Nephron (organoid): ENCODE data around the gene GAS7.
A peak's percentile ranks its signal among the peaks of the same experiment; 100 is the strongest.

Experiments used
- H3K27ac Mint-ChIP-seq, 3 experiments: 2 replicates each; pipeline ENCODE4 v1.8.0; 2020; ENCODE audit warnings: mixed read lengths in 3 of 3, mild to moderate bottlenecking in 2 of 3, moderate library complexity in 1 of 3
- H3K27me3 Mint-ChIP-seq: 2 replicates; pipeline ENCODE4 v1.8.0; 2021; ENCODE audit warnings: low read depth, mild to moderate bottlenecking, moderate library complexity, mixed read lengths
- H3K36me3 Mint-ChIP-seq: 2 replicates; pipeline ENCODE4 v1.8.0; 2020; ENCODE audit warnings: low read depth, mixed read lengths
- H3K4me1 Mint-ChIP-seq: 2 replicates; pipeline ENCODE4 v1.8.0; 2020; ENCODE audit warnings: mixed read lengths
- H3K4me3 Mint-ChIP-seq, 3 experiments: 2 replicates each; pipeline ENCODE4 v1.8.0; 2020; ENCODE audit warnings: mild to moderate bottlenecking in 3 of 3, mixed read lengths in 3 of 3, moderate library complexity in 2 of 3
- H3K9me3 Mint-ChIP-seq: 2 replicates; pipeline ENCODE4 v1.8.0; 2020; ENCODE audit warnings: mixed read lengths
- CTCF ChIP-seq, 3 experiments: fragments of 200-600 bp; sonication (generic); IDR thresholded peaks; one replicate each; pipeline ENCODE4 v1.5.0; 2021; ENCODE audit warnings: antibody characterized with exemption in 3 of 3; ENCODE audit not compliant: unreplicated experiment in 3 of 3

Gene GAS7

GRCh38 chr17:10031606-10032005 is 166.8 kb downstream of the GAS7 start:
- TF ChIP-seq CTCF (IDR thresholded peaks at IDR 0.05; ENCODE audit: unreplicated experiment in 3 of 3), result no peak
- Mint-ChIP-seq H3K4me3 (no peak overlapping the region), H3K36me3 (no peaks in the 10 kb centered on the region), H3K4me1 (peaks cover 44% of the 10 kb centered on the region), H3K27me3 (peaks cover 14% of the 10 kb centered on the region), H3K9me3 (no peaks in the 10 kb centered on the region), H3K27ac (peak overlapping the region in 1 of 3 experiments; percentile 21)

GRCh38 chr17:10031127-10031526 is 167.3 kb downstream of the GAS7 start:
- peaks cover 14% of the 10 kb centered on the region for H3K27me3 Mint-ChIP-seq
- H3K4me1 Mint-ChIP-seq, result peaks cover 44% of the 10 kb centered on the region
- H3K27ac Mint-ChIP-seq, result peak overlapping the region in 1 of 3 experiments; percentile 21
- TF ChIP-seq CTCF (IDR thresholded peaks at IDR 0.05; ENCODE audit: unreplicated experiment in 3 of 3), result no peak
- H3K36me3 Mint-ChIP-seq, result no peaks in the 10 kb centered on the region
- no peaks in the 10 kb centered on the region for H3K9me3 Mint-ChIP-seq
- H3K4me3 Mint-ChIP-seq, result no peak overlapping the region

GRCh38 chr17:10029129-10029528 is 169.3 kb downstream of the GAS7 start:
- H3K27ac Mint-ChIP-seq, result no peak overlapping the region
- peaks cover 17% of the 10 kb centered on the region for H3K27me3 Mint-ChIP-seq
- H3K9me3 Mint-ChIP-seq, result no peaks in the 10 kb centered on the region
- peaks cover 33% of the 10 kb centered on the region for H3K4me1 Mint-ChIP-seq
- no peaks in the 10 kb centered on the region for H3K36me3 Mint-ChIP-seq
- TF ChIP-seq CTCF (IDR thresholded peaks at IDR 0.05; ENCODE audit: unreplicated experiment in 3 of 3), result no peak
- no peak overlapping the region for H3K4me3 Mint-ChIP-seq

- TF ChIP-seq CTCF (IDR thresholded peaks at IDR 0.05; ENCODE audit: unreplicated experiment in 3 of 3), result no peak
- Mint-ChIP-seq H3K4me1 (peaks cover 13% of the 10 kb centered on the region), H3K27me3 (peaks cover 17% of the 10 kb centered on the region), H3K27ac (peak overlapping the region in 2 of 3 experiments; percentile 1 to 57), H3K4me3 (peak overlapping the region in 1 of 3 experiments; percentile 45), H3K36me3 (no peaks in the 10 kb centered on the region), H3K9me3 (no peaks in the 10 kb centered on the region)
Measured at GRCh38 chr17:10025976-10026901, 172.2 kb downstream of the GAS7 start.

- no peak overlapping the region for H3K27ac Mint-ChIP-seq
- no peak overlapping the region for H3K4me3 Mint-ChIP-seq
- H3K36me3 Mint-ChIP-seq, result no peaks in the 10 kb centered on the region
- H3K9me3 Mint-ChIP-seq, result no peaks in the 10 kb centered on the region
- TF ChIP-seq CTCF (IDR thresholded peaks at IDR 0.05; ENCODE audit: unreplicated experiment in 3 of 3), result no peak
- peaks cover 18% of the 10 kb centered on the region for H3K4me1 Mint-ChIP-seq
- H3K27me3 Mint-ChIP-seq, result peaks cover 17% of the 10 kb centered on the region
Measured at GRCh38 chr17:10025224-10025623, 173.2 kb downstream of the GAS7 start.

- Mint-ChIP-seq H3K4me3 (no peak overlapping the region), H3K27ac (no peak overlapping the region), H3K4me1 (peaks cover 30% of the 10 kb centered on the region), H3K36me3 (no peaks in the 10 kb centered on the region), H3K27me3 (peaks cover 15% of the 10 kb centered on the region), H3K9me3 (no peaks in the 10 kb centered on the region)
- no peak for TF ChIP-seq CTCF (IDR thresholded peaks at IDR 0.05; ENCODE audit: unreplicated experiment in 3 of 3)
Measured at GRCh38 chr17:10022416-10022815, 176.0 kb downstream of the GAS7 start.
